Measurements from ENCODE around the gene RBL2. TPM values are rescaled to one million over a fixed set of nuclear protein-coding genes. Genes with fewer than 3 reads are reported as not detected.

RBL2 gene
- total RNA-seq, 1 donor from 2014 or later = 51.0 TPM

GRCh38 chr16:53429221-53429943 lies 4.9 kb upstream of the RBL2 start:
- H3K27me3 Mint-ChIP-seq = no peaks in the 10 kb centered on the region
- peak overlapping the region; percentile 92 for H3K27ac Mint-ChIP-seq
- DNase-seq (ENCODE audit: extremely low spot score, unreplicated experiment) = no peak
- peak overlapping the region; percentile 42 for H3K4me3 Mint-ChIP-seq
- no peaks in the 10 kb centered on the region for H3K36me3 Mint-ChIP-seq
- no peaks in the 10 kb centered on the region for H3K9me3 Mint-ChIP-seq
- H3K4me1 Mint-ChIP-seq (ENCODE audit: unreplicated experiment) = peaks cover 10% of the 10 kb centered on the region
- TF ChIP-seq CTCF (conservative IDR thresholded peaks at IDR 0.05) = no peak

- peak overlapping the region; percentile 92 for H3K27ac Mint-ChIP-seq
- H3K4me1 Mint-ChIP-seq (ENCODE audit: unreplicated experiment) = peaks cover 12% of the 10 kb centered on the region
- DNase-seq (ENCODE audit: extremely low spot score, unreplicated experiment) = no peak
- H3K27me3 Mint-ChIP-seq = no peaks in the 10 kb centered on the region
- no peaks in the 10 kb centered on the region for H3K9me3 Mint-ChIP-seq
- no peak for TF ChIP-seq CTCF (conservative IDR thresholded peaks at IDR 0.05)
- no peaks in the 10 kb centered on the region for H3K36me3 Mint-ChIP-seq
- peak overlapping the region; percentile 42 for H3K4me3 Mint-ChIP-seq
Measured at GRCh38 chr16:53430363-53430762, 3.9 kb upstream of the RBL2 start.

- Mint-ChIP-seq H3K36me3 (no peaks in the 10 kb centered on the region), H3K4me1 (ENCODE audit: unreplicated experiment) (peaks cover 15% of the 10 kb centered on the region), H3K4me3 (peak overlapping the region; percentile 88), H3K9me3 (no peaks in the 10 kb centered on the region), H3K27me3 (no peaks in the 10 kb centered on the region), H3K27ac (peak overlapping the region; percentile 98)
- no peak for TF ChIP-seq CTCF (conservative IDR thresholded peaks at IDR 0.05)
- DNase-seq (ENCODE audit: extremely low spot score, unreplicated experiment) = no peak
Measured at GRCh38 chr16:53433509-53433908, 762 bp upstream of the RBL2 start.

GRCh38 chr16:53433930-53434376 lies 318 bp upstream of the RBL2 start:
- TF ChIP-seq CTCF (conservative IDR thresholded peaks at IDR 0.05) = no peak
- no peak for DNase-seq (ENCODE audit: extremely low spot score, unreplicated experiment)

GRCh38 chr16:53435066-53435688 lies 906 bp downstream of the RBL2 start:
- DNase-seq (ENCODE audit: extremely low spot score, unreplicated experiment) = no peak
- H3K4me1 Mint-ChIP-seq (ENCODE audit: unreplicated experiment) = peaks cover 10% of the 10 kb centered on the region
- H3K27ac Mint-ChIP-seq = peak overlapping the region; percentile 97
- no peaks in the 10 kb centered on the region for H3K36me3 Mint-ChIP-seq
- no peak for TF ChIP-seq CTCF (conservative IDR thresholded peaks at IDR 0.05)
- no peaks in the 10 kb centered on the region for H3K27me3 Mint-ChIP-seq
- H3K4me3 Mint-ChIP-seq = peak overlapping the region; percentile 99
- H3K9me3 Mint-ChIP-seq = no peaks in the 10 kb centered on the region

More at GRCh38 chr16:53433930-53434376, 318 bp upstream of the RBL2 start:
- Mint-ChIP-seq H3K36me3 (no peaks in the 10 kb centered on the region), H3K27me3 (no peaks in the 10 kb centered on the region), H3K9me3 (no peaks in the 10 kb centered on the region), H3K4me3 (peak overlapping the region; percentile 88), H3K4me1 (ENCODE audit: unreplicated experiment) (peaks cover 15% of the 10 kb centered on the region), H3K27ac (peak overlapping the region; percentile 98)
